Subcutaneous abdominal adipose tissue (tissue), 5 donors: ENCODE data around the gene ARR3.
"Not testable (repeated sequence)": the region's sequence is repeated elsewhere in the genome, so short reads cannot be mapped to it uniquely, and the experiment has no call there.

Experiments
- H3K27ac ChIP-seq: one replicate; pipeline ENCODE4 v1.7.0; 2013; ENCODE audit warnings: low read depth, mild to moderate bottlenecking, inconsistent platforms, low read length, moderate library complexity
- H3K27me3 ChIP-seq, 5 donors: one replicate each; pipeline ENCODE4 v1.7.0; 2013; ENCODE audit warnings: low read length in 5 of 5, inconsistent platforms in 1 of 5; ENCODE audit not compliant: control insufficient read depth in 5 of 5, insufficient read depth in 4 of 5
- H3K36me3 ChIP-seq, 5 donors: one replicate each; pipeline ENCODE4 v1.7.0; 2013; ENCODE audit warnings: low read length in 5 of 5; ENCODE audit not compliant: control insufficient read depth in 5 of 5, insufficient read depth in 5 of 5
- H3K4me1 ChIP-seq, 5 donors: one replicate each; pipeline ENCODE4 v1.7.0; 2013; ENCODE audit warnings: low read length in 5 of 5, mild to moderate bottlenecking in 3 of 5, moderate library complexity in 1 of 5; ENCODE audit not compliant: control insufficient read depth in 5 of 5, insufficient read depth in 5 of 5
- H3K4me3 ChIP-seq, 5 donors: one replicate each; pipeline ENCODE4 v1.7.0; 2013; ENCODE audit warnings: low read length in 5 of 5, low read depth in 1 of 5
- H3K9ac ChIP-seq, 5 donors: one replicate each; pipeline ENCODE4 v1.7.0; 2013; ENCODE audit warnings: low read length in 5 of 5, mild to moderate bottlenecking in 4 of 5, moderate library complexity in 3 of 5
- H3K9me3 ChIP-seq, 5 donors: one replicate each; pipeline ENCODE4 v1.7.0; 2013; ENCODE audit warnings: low read length in 5 of 5; ENCODE audit not compliant: control insufficient read depth in 5 of 5
- donor health status: healthy.
- donor health status: healthy.
- donor health status: healthy.
- donor health status: healthy.
- donor health status: healthy.

Gene ARR3

GRCh38 chrX:70301716-70302115 is 33.6 kb downstream of the ARR3 start:
- no peaks in the 10 kb centered on the region for H3K9me3 ChIP-seq
- H3K27ac ChIP-seq = no peak overlapping the region
- H3K4me3 ChIP-seq = no peak overlapping the region
- H3K36me3 ChIP-seq = no peaks in the 10 kb centered on the region
- H3K4me1 ChIP-seq = no peaks in the 10 kb centered on the region
- H3K27me3 ChIP-seq = peaks cover 0 to 6% (median 0%) of the 10 kb centered on the region in 5 donors
- H3K9ac ChIP-seq = no peak overlapping the region

DNA sequence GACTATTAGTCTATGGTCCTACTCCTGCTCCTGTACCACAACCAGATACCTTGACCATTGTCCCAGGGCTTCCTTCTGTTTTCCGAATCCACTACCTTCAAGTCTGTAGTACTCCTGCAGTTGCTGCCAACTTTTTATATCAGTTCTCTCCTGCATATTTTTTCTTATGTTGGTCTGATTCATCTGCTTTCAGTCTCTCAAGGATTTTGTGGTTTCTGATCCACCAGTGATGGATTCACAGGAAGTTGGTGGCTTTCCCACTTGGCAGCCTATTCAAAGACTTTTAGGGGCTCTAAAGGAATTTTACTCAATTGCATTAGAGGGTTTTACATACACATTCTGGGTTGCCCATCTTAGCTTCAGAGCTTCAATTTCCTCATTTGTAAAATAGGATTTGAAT is 45.4 kb downstream of the ARR3 start:
- no peaks in the 10 kb centered on the region for H3K36me3 ChIP-seq
- H3K4me3 ChIP-seq = no peak overlapping the region

GRCh38 chrX:70322784-70323183 is 54.6 kb downstream of the ARR3 start:
- H3K9ac ChIP-seq = no peak overlapping the region
- no peaks in the 10 kb centered on the region for H3K9me3 ChIP-seq
- no peaks in the 10 kb centered on the region for H3K4me1 ChIP-seq
- no peak overlapping the region for H3K4me3 ChIP-seq
- H3K27ac ChIP-seq = no peak overlapping the region
- H3K27me3 ChIP-seq = peaks cover 0 to 3% (median 0%) of the 10 kb centered on the region in 5 donors
- no peaks in the 10 kb centered on the region for H3K36me3 ChIP-seq

More for the DNA sequence above, 45.4 kb downstream of the ARR3 start:
- Histone ChIP-seq H3K9me3 (peaks cover 0 to 4% (median 3%) of the 10 kb centered on the region in 5 donors), H3K4me1 (no peaks in the 10 kb centered on the region), H3K9ac (no peak overlapping the region), H3K27me3 (peaks cover 0 to 3% (median 0%) of the 10 kb centered on the region in 5 donors), H3K27ac (no peak overlapping the region)

- H3K9ac ChIP-seq, H3K9me3 ChIP-seq, H3K4me1 ChIP-seq, H3K4me3 ChIP-seq, H3K27ac ChIP-seq, H3K36me3 ChIP-seq, H3K27me3 ChIP-seq: not testable (repeated sequence)
These were observed 55.5 kb downstream of the ARR3 start for GRCh38 chrX:70323628-70324027.

- Histone ChIP-seq H3K4me1 (no peaks in the 10 kb centered on the region), H3K36me3 (no peaks in the 10 kb centered on the region), H3K9ac (no peak overlapping the region), H3K27ac (no peak overlapping the region), H3K9me3 (no peaks in the 10 kb centered on the region), H3K4me3 (no peak overlapping the region), H3K27me3 (peaks cover 0 to 6% (median 0%) of the 10 kb centered on the region in 5 donors)
These were observed 56.2 kb downstream of the ARR3 start for GRCh38 chrX:70324326-70324725.

- Histone ChIP-seq H3K4me3 (no peak overlapping the region), H3K4me1 (no peaks in the 10 kb centered on the region), H3K9me3 (no peaks in the 10 kb centered on the region), H3K27me3 (peaks cover 0 to 9% (median 0%) of the 10 kb centered on the region in 5 donors), H3K36me3 (no peaks in the 10 kb centered on the region), H3K27ac (no peak overlapping the region), H3K9ac (no peak overlapping the region)
These were observed 63.0 kb downstream of the ARR3 start for GRCh38 chrX:70331161-70331560.
